HG03139 (cell line): ENCODE results near the gene CREB3L2.
"Not testable (repeated sequence)": the region's sequence is repeated elsewhere in the genome, so short reads cannot be mapped to it uniquely, and the experiment has no call there.

Experiments used
- ATAC-seq: cut with Tn5 transposase; IDR thresholded peaks from one replicate; pipeline ENCODE4 v1.9.1; 2021; ENCODE audit not compliant: unreplicated experiment

Gene CREB3L2

GRCh38 chr7:137935884-137936508 is 65.9 kb downstream of the CREB3L2 start:
- no peak for ATAC-seq

- ATAC-seq = peak; percentile 70
These were observed 66.7 kb downstream of the CREB3L2 start for GRCh38 chr7:137934941-137935883.

GRCh38 chr7:137934176-137934826 is 67.6 kb downstream of the CREB3L2 start:
- no peak for ATAC-seq

GRCh38 chr7:137933270-137934017 is 68.4 kb downstream of the CREB3L2 start:
- no peak for ATAC-seq

- no peak for ATAC-seq
These were observed 69.0 kb downstream of the CREB3L2 start for GRCh38 chr7:137932881-137933269.

- no peak for ATAC-seq
These were observed 70.1 kb downstream of the CREB3L2 start for GRCh38 chr7:137931823-137932222.

GRCh38 chr7:137930581-137930980 is 71.3 kb downstream of the CREB3L2 start:
- no peak for ATAC-seq

GRCh38 chr7:137928626-137929025 is 73.3 kb downstream of the CREB3L2 start:
- no peak for ATAC-seq

GRCh38 chr7:137927386-137927785 is 74.5 kb downstream of the CREB3L2 start:
- ATAC-seq = no peak

GRCh38 chr7:137926206-137926605 is 75.7 kb downstream of the CREB3L2 start:
- ATAC-seq = not testable (repeated sequence)

GRCh38 chr7:137925754-137926153 is 76.1 kb downstream of the CREB3L2 start:
- no peak for ATAC-seq

- ATAC-seq = no peak
These were observed 76.8 kb downstream of the CREB3L2 start for GRCh38 chr7:137925091-137925490.

- ATAC-seq = no peak
These were observed 78.5 kb downstream of the CREB3L2 start for GRCh38 chr7:137923380-137923779.

- no peak for ATAC-seq
These were observed 81.1 kb downstream of the CREB3L2 start for GRCh38 chr7:137920637-137921399.

GRCh38 chr7:137919987-137920386 is 81.9 kb downstream of the CREB3L2 start:
- ATAC-seq = no peak

- ATAC-seq = no peak
These were observed 84.8 kb downstream of the CREB3L2 start for GRCh38 chr7:137916980-137917645.

GRCh38 chr7:137916564-137916963 is 85.3 kb downstream of the CREB3L2 start:
- no peak for ATAC-seq

GRCh38 chr7:137915266-137915665 is 86.6 kb downstream of the CREB3L2 start:
- ATAC-seq = no peak

GRCh38 chr7:137913985-137914384 is 87.9 kb downstream of the CREB3L2 start:
- ATAC-seq = no peak

- no peak for ATAC-seq
These were observed 92.8 kb downstream of the CREB3L2 start for GRCh38 chr7:137909042-137909441.
